ENCODE measurements around the gene RNF213.

- TF ChIP-seq CTCF (IDR thresholded peaks at IDR 0.05 in 8 of 11, conservative IDR thresholded peaks at IDR 0.05 in 3 of 11) (no peak), POLR2A (IDR thresholded peaks at IDR 0.05) (no peak)
Observed at GRCh38 chr17:80257716-80258213, 2.9 kb upstream of the RNF213 start.
